HEK293 (cell line): ENCODE data around the gene IKZF1.

Source experiments
- CTCF ChIA-PET: fragments of 350-600 bp; formaldehyde crosslinking; extraction: SDS; loops from one replicate; lab custom pipeline; 2021; ENCODE audit warnings: antibody characterized with exemption; lab: Yijun Ruan, JAX
- POLR2A ChIA-PET: fragments of 300-600 bp; formaldehyde crosslinking; extraction: SDS; loops from one replicate; lab custom pipeline; 2020; ENCODE audit warnings: antibody characterized with exemption, inconsistent platforms; lab: Yijun Ruan, JAX
- H3K27ac ChIP-seq: fragments of 200-500 bp; sonication (Bioruptor generic); 2 replicates; pipeline ENCODE4 v1.5.1; 2014; ENCODE audit warnings: low read depth, low read length, control low read depth, inconsistent platforms; ENCODE audit errors: extremely low read depth
- H3K36me3 ChIP-seq, 2 experiments: fragments of 200-500 bp in 1 of 2; sonication (Bioruptor generic) in 1 of 2; 1 replicate in 1 of 2; 2 replicates in 1 of 2; pipeline ENCODE4 v1.5.1; 2014 to 2017; ENCODE audit warnings: inconsistent platforms in 2 of 2, low read length in 2 of 2; ENCODE audit not compliant: control insufficient read depth in 2 of 2, insufficient read depth in 1 of 2
- H3K4me1 ChIP-seq: fragments of 200-500 bp; sonication (Bioruptor generic); 2 replicates; pipeline ENCODE4 v1.5.1; 2014; ENCODE audit warnings: mild to moderate bottlenecking, low read length, inconsistent platforms; ENCODE audit not compliant: control insufficient read depth, insufficient read depth
- H3K4me3 ChIP-seq: 2 replicates; pipeline ENCODE4 v1.5.1; 2011; ENCODE audit warnings: low read depth, mild to moderate bottlenecking, control low read depth, low read length, moderate library complexity
- H3K9me3 ChIP-seq: fragments of 200-500 bp; sonication (Bioruptor generic); 2 replicates; pipeline ENCODE4 v1.5.1; 2014; ENCODE audit warnings: low read depth, low read length, inconsistent platforms; ENCODE audit not compliant: control insufficient read depth, insufficient read depth
- MEIS1 ChIP-seq: sonication (generic); formaldehyde crosslinking; IDR thresholded peaks from 2 replicates; pipeline ENCODE4 v1.8.1; 2022; ENCODE audit warnings: missing genetic modification reagents, mild to moderate bottlenecking, borderline replicate concordance
- ZNF114 ChIP-seq: fragments of 450-650 bp; formaldehyde crosslinking; IDR thresholded peaks from 2 replicates; pipeline ENCODE4 v1.5.0; 2017; ENCODE audit warnings: missing biosample characterization, missing genetic modification characterization
- ZNF211 ChIP-seq: fragments of 450-650 bp; formaldehyde crosslinking; IDR thresholded peaks from 2 replicates; pipeline ENCODE4 v1.5.1; 2016; ENCODE audit warnings: low read depth, missing biosample characterization, missing genetic modification characterization
- ZNF23 ChIP-seq: fragments of 450-650 bp; formaldehyde crosslinking; IDR thresholded peaks from 2 replicates; pipeline ENCODE4 v1.5.1; 2016; ENCODE audit warnings: missing biosample characterization, missing genetic modification characterization, borderline replicate concordance
- ZNF473 ChIP-seq: fragments of 450-650 bp; formaldehyde crosslinking; IDR thresholded peaks from 2 replicates; pipeline ENCODE4 v1.5.1; 2017; ENCODE audit warnings: missing biosample characterization, missing genetic modification characterization
- ZNF510 ChIP-seq: fragments of 450-650 bp; formaldehyde crosslinking; IDR thresholded peaks from 2 replicates; pipeline ENCODE4 v1.5.1; 2018; ENCODE audit warnings: mild to moderate bottlenecking, missing genetic modification characterization, missing biosample characterization; ENCODE audit not compliant: insufficient replicate concordance
- ZNF529 ChIP-seq: fragments of 450-650 bp; formaldehyde crosslinking; IDR thresholded peaks from 2 replicates; pipeline ENCODE4 v1.5.1; 2017; ENCODE audit warnings: missing genetic modification characterization, missing biosample characterization; ENCODE audit not compliant: insufficient replicate concordance
- ZNF610 ChIP-seq: fragments of 450-650 bp; formaldehyde crosslinking; IDR thresholded peaks from 2 replicates; pipeline ENCODE4 v1.5.1; 2016; ENCODE audit warnings: missing biosample characterization, missing genetic modification characterization, borderline replicate concordance
- ZNF624 ChIP-seq: fragments of 450-650 bp; formaldehyde crosslinking; IDR thresholded peaks from 2 replicates; pipeline ENCODE4 v1.5.1; 2017; ENCODE audit warnings: missing biosample characterization, missing genetic modification characterization
- ZNF747 ChIP-seq: fragments of 450-650 bp; formaldehyde crosslinking; IDR thresholded peaks from 2 replicates; pipeline ENCODE4 v1.5.1; 2016; ENCODE audit warnings: missing biosample characterization, missing genetic modification characterization
- ZNF792 ChIP-seq: fragments of 450-650 bp; formaldehyde crosslinking; IDR thresholded peaks from 2 replicates; pipeline ENCODE4 v1.5.1; 2016; ENCODE audit warnings: missing biosample characterization, missing genetic modification characterization
- ZNF837 ChIP-seq: fragments of 450-650 bp; formaldehyde crosslinking; IDR thresholded peaks from 2 replicates; pipeline ENCODE4 v1.5.1; 2016; ENCODE audit warnings: missing biosample characterization, missing genetic modification characterization
- TF ChIP-seq, protein P1 (sequence below): fragments of 450-650 bp; formaldehyde crosslinking; IDR thresholded peaks from 2 replicates; pipeline ENCODE4 v1.5.1; 2016; ENCODE audit warnings: missing biosample characterization, missing genetic modification characterization
- TF ChIP-seq, protein P2 (sequence below): fragments of 450-650 bp; formaldehyde crosslinking; IDR thresholded peaks from 2 replicates; pipeline ENCODE4 v1.5.1; 2016; ENCODE audit warnings: missing biosample characterization, missing genetic modification characterization
- TF ChIP-seq, protein P3 (sequence below): fragments of 450-650 bp; formaldehyde crosslinking; IDR thresholded peaks from 2 replicates; pipeline ENCODE4 v1.5.1; 2017; ENCODE audit warnings: missing biosample characterization, missing genetic modification characterization
- TF ChIP-seq, protein P4 (sequence below): fragments of 450-650 bp; formaldehyde crosslinking; IDR thresholded peaks from 2 replicates; pipeline ENCODE4 v1.5.1; 2016; ENCODE audit warnings: missing biosample characterization, missing genetic modification characterization, borderline replicate concordance
- TF ChIP-seq, protein P5 (sequence below): fragments of 450-650 bp; formaldehyde crosslinking; IDR thresholded peaks from 2 replicates; pipeline ENCODE4; 2016; ENCODE audit warnings: missing biosample characterization, missing genetic modification characterization

IKZF1 gene

DNA sequence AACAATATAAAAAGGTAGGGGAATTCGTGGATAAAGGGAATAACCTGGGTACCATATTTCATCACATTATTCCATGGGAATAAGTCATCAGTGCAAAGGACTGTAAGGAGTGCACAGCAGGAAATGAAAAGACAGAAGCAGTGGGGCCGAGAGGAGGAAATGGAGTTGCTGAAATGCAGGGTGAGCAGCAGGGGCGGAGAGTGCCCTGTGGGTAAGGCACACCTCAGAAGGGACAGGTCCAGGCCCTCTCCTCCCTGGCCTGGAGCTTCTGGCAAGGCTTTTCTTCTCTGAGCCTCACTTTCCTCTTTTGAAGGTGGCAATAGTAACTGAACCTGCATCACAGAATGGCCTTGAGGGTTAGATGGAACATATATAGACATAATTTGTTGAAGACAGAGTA is 26.2 kb downstream of the IKZF1 start:
- no peaks in the 10 kb centered on the region for H3K4me1 ChIP-seq
- H3K4me3 ChIP-seq, result no peak overlapping the region
- TF ChIP-seq ZNF211 (tag by site-specific recombination) (no peak), ZNF510 (no peak), ZNF837 (tag by site-specific recombination) (no peak), MEIS1 (CRISPR knock-in tag) (no peak), ZNF624 (no peak), ZNF114 (tag by site-specific recombination) (no peak), ZNF610 (tag by site-specific recombination) (no peak), ZNF23 (no peak), ZNF747 (no peak), ZNF473 (tag by site-specific recombination) (no peak), ZNF529 (tag by site-specific recombination) (no peak), ZNF792 (tag by site-specific recombination) (no peak)
- TF ChIP-seq, protein P1, sequence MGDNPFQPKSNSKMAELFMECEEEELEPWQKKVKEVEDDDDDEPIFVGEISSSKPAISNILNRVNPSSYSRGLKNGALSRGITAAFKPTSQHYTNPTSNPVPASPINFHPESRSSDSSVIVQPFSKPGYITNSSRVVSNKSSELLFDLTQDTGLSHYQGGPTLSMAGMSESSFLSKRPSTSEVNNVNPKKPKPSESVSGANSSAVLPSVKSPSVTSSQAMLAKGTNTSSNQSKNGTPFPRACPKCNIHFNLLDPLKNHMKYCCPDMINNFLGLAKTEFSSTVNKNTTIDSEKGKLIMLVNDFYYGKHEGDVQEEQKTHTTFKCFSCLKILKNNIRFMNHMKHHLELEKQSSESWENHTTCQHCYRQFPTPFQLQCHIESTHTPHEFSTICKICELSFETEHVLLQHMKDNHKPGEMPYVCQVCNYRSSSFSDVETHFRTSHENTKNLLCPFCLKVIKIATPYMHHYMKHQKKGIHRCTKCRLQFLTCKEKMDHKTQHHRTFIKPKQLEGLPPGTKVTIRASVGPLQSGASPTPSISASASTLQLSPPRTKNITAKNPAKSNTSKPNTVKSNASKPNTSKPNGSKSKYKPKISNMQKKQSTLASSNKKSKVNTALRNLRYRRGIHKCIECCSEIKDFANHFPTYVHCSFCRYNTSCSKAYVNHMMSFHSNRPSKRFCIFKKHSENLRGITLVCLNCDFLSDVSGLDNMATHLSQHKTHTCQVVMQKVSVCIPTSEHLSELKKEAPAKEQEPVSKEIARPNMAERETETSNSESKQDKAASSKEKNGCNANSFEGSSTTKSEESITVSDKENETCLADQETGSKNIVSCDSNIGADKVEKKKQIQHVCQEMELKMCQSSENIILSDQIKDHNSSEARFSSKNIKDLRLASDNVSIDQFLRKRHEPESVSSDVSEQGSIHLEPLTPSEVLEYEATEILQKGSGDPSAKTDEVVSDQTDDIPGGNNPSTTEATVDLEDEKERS, result no peak
- TF ChIP-seq, protein P2, sequence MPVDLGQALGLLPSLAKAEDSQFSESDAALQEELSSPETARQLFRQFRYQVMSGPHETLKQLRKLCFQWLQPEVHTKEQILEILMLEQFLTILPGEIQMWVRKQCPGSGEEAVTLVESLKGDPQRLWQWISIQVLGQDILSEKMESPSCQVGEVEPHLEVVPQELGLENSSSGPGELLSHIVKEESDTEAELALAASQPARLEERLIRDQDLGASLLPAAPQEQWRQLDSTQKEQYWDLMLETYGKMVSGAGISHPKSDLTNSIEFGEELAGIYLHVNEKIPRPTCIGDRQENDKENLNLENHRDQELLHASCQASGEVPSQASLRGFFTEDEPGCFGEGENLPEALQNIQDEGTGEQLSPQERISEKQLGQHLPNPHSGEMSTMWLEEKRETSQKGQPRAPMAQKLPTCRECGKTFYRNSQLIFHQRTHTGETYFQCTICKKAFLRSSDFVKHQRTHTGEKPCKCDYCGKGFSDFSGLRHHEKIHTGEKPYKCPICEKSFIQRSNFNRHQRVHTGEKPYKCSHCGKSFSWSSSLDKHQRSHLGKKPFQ (tag by site-specific recombination), result no peak
- TF ChIP-seq, protein P3, sequence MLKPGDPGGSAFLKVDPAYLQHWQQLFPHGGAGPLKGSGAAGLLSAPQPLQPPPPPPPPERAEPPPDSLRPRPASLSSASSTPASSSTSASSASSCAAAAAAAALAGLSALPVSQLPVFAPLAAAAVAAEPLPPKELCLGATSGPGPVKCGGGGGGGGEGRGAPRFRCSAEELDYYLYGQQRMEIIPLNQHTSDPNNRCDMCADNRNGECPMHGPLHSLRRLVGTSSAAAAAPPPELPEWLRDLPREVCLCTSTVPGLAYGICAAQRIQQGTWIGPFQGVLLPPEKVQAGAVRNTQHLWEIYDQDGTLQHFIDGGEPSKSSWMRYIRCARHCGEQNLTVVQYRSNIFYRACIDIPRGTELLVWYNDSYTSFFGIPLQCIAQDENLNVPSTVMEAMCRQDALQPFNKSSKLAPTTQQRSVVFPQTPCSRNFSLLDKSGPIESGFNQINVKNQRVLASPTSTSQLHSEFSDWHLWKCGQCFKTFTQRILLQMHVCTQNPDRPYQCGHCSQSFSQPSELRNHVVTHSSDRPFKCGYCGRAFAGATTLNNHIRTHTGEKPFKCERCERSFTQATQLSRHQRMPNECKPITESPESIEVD (tag by site-specific recombination), result no peak
- TF ChIP-seq, protein P4, sequence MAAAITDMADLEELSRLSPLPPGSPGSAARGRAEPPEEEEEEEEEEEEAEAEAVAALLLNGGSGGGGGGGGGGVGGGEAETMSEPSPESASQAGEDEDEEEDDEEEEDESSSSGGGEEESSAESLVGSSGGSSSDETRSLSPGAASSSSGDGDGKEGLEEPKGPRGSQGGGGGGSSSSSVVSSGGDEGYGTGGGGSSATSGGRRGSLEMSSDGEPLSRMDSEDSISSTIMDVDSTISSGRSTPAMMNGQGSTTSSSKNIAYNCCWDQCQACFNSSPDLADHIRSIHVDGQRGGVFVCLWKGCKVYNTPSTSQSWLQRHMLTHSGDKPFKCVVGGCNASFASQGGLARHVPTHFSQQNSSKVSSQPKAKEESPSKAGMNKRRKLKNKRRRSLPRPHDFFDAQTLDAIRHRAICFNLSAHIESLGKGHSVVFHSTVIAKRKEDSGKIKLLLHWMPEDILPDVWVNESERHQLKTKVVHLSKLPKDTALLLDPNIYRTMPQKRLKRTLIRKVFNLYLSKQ (tag by site-specific recombination), result no peak
- TF ChIP-seq, protein P5, sequence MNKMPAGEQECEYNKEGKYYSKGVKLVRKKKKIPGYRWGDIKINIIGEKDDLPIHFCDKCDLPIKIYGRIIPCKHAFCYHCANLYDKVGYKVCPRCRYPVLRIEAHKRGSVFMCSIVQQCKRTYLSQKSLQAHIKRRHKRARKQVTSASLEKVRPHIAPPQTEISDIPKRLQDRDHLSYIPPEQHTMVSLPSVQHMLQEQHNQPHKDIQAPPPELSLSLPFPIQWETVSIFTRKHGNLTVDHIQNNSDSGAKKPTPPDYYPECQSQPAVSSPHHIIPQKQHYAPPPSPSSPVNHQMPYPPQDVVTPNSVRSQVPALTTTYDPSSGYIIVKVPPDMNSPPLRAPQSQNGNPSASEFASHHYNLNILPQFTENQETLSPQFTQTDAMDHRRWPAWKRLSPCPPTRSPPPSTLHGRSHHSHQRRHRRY (tag by site-specific recombination), result no peak
- H3K9me3 ChIP-seq, result no peaks in the 10 kb centered on the region
- H3K36me3 ChIP-seq, result no peaks in the 10 kb centered on the region
- ChIA-PET CTCF (no interaction called here), POLR2A (no interaction called here)
- no peak overlapping the region for H3K27ac ChIP-seq
